H1 (cell line): ENCODE results near the gene SNX32. TPM values are rescaled to one million over a fixed set of nuclear protein-coding genes. Genes with fewer than 3 reads are reported as not detected.

Experiments used
- CTCF ChIA-PET: fragments of 300-600 bp; sonication (Branson Sonifier 250); formaldehyde crosslinking; loops from one replicate; lab custom pipeline; 2021; ENCODE audit not compliant: partially characterized antibody; lab: Charles Lee
- POLR2A ChIA-PET: fragments of 300-600 bp; sonication (Branson Sonifier 250); formaldehyde crosslinking; loops from one replicate; lab custom pipeline; 2021; ENCODE audit warnings: inconsistent platforms; ENCODE audit not compliant: partially characterized antibody; lab: Charles Lee
- DNase-seq, 2 experiments: peaks; one replicate each; pipeline versions ENCODE4 v3.0.0 to v3.0.0-alpha.2; 2010 to 2022; ENCODE audit warnings: low spot score in 2 of 2, low read depth in 1 of 2, mixed read lengths in 1 of 2
- FAIRE-seq: peaks from 2 replicates; lab custom pipeline; 2011; peaks lifted over from hg19 to GRCh38; lab: Jason Lieb, UNC
- H2AFZ ChIP-seq: 2 replicates; pipeline ENCODE4 v1.8.1; 2012; ENCODE audit warnings: low read length, inconsistent platforms
- H2AK5ac ChIP-seq: 2 replicates; pipeline ENCODE4 v1.6.1; 2013; ENCODE audit warnings: low read depth, low read length
- H2BK120ac ChIP-seq: replicated peaks from 2 replicates; pipeline ENCODE3; 2013; ENCODE audit warnings: low read depth, low read length, inconsistent platforms
- H2BK12ac ChIP-seq: 2 replicates; pipeline ENCODE4 v1.6.1; 2013; ENCODE audit warnings: low read depth, low read length
- H2BK15ac ChIP-seq: 2 replicates; pipeline ENCODE4 v1.6.1; 2013; ENCODE audit warnings: low read length
- H2BK20ac ChIP-seq: 2 replicates; pipeline ENCODE4 v1.6.1; 2013; ENCODE audit warnings: low read length
- H2BK5ac ChIP-seq: 2 replicates; pipeline ENCODE4 v1.6.1; 2013; ENCODE audit warnings: low read depth, low read length
- H3K14ac ChIP-seq: 2 replicates; pipeline ENCODE4 v1.6.1; 2013; ENCODE audit warnings: inconsistent platforms; ENCODE audit not compliant: insufficient read length
- H3K18ac ChIP-seq: 2 replicates; pipeline ENCODE4 v1.6.1; 2013; ENCODE audit warnings: low read length; ENCODE audit errors: extremely low read depth
- H3K23ac ChIP-seq: 2 replicates; pipeline ENCODE4 v1.6.1; 2013; ENCODE audit warnings: inconsistent platforms; ENCODE audit not compliant: insufficient read length
- H3K23me2 ChIP-seq: 2 replicates; pipeline ENCODE4 v1.6.1; 2013; ENCODE audit warnings: low read depth, low read length
- H3K27ac ChIP-seq: 2 replicates; pipeline ENCODE4 v1.6.1; 2011; ENCODE audit warnings: low read depth, low read length, inconsistent platforms
- H3K27me3 ChIP-seq, 4 experiments: replicated peaks in 1 of 4; 1 replicate in 1 of 4; 2 replicates in 3 of 4; pipeline versions ENCODE4 v1.6.1 to v1.8.1; 2011 to 2013; ENCODE audit warnings: low read length in 3 of 4, mild to moderate bottlenecking in 3 of 4, inconsistent platforms in 2 of 4, mixed read lengths in 2 of 4, moderate library complexity in 1 of 4; ENCODE audit not compliant: control insufficient read depth in 3 of 4, insufficient read depth in 3 of 4; ENCODE audit errors: extremely low read depth in 1 of 4
- H3K36me3 ChIP-seq, 4 experiments: 2 replicates each; pipeline versions ENCODE4 v1.6.1 to v1.8.1; 2011 to 2013; ENCODE audit warnings: mild to moderate bottlenecking in 4 of 4, low read length in 3 of 4, moderate library complexity in 2 of 4, control low read depth in 1 of 4, inconsistent platforms in 1 of 4; ENCODE audit not compliant: insufficient read depth in 4 of 4, control insufficient read depth in 2 of 4
- H3K4ac ChIP-seq: replicated peaks from 2 replicates; pipeline ENCODE3; 2013; ENCODE audit warnings: low read length, low read depth, mixed read lengths, inconsistent platforms; ENCODE audit not compliant: insufficient read length
- H3K4me1 ChIP-seq, 4 experiments: replicated peaks in 1 of 4; 1 replicate in 1 of 4; 2 replicates in 3 of 4; pipeline versions ENCODE4 v1.6.1 to v1.8.1; 2011 to 2013; ENCODE audit warnings: low read length in 3 of 4, inconsistent platforms in 2 of 4, mixed read lengths in 1 of 4; ENCODE audit not compliant: insufficient read depth in 4 of 4, control insufficient read depth in 3 of 4
- H3K4me2 ChIP-seq, 2 experiments: 2 replicates each; pipeline versions ENCODE4 v1.6.1 to v1.8.1; 2011 to 2013; ENCODE audit warnings: low read depth in 2 of 2, low read length in 2 of 2, control low read depth in 1 of 2, inconsistent platforms in 1 of 2, mild to moderate bottlenecking in 1 of 2; ENCODE audit not compliant: insufficient read depth in 1 of 2
- H3K4me3 ChIP-seq, 4 experiments: fragments of 200-600, 300-600 bp in 1 of 4; sonication (generic), shearing (Covaris generic), sonication (Bioruptor Twin) in 1 of 4; 2 replicates each; pipeline versions ENCODE4 v1.5.1 to v1.8.1; 2011 to 2016; ENCODE audit warnings: low read length in 4 of 4, low read depth in 3 of 4, control low read depth in 2 of 4, inconsistent platforms in 2 of 4, mild to moderate bottlenecking in 2 of 4, mixed read lengths in 1 of 4, moderate library complexity in 1 of 4; ENCODE audit not compliant: insufficient read depth in 2 of 4; ENCODE audit errors: extremely low read depth in 1 of 4
- H3K56ac ChIP-seq: replicated peaks from 2 replicates; pipeline ENCODE3; 2013; ENCODE audit warnings: low read depth, mild to moderate bottlenecking, mixed read lengths, low read length, inconsistent platforms; ENCODE audit not compliant: insufficient read length
- H3K79me1 ChIP-seq: 2 replicates; pipeline ENCODE4 v1.6.1; 2013; ENCODE audit warnings: low read depth, low read length, control low read depth
- H3K79me2 ChIP-seq, 2 experiments: 2 replicates each; pipeline versions ENCODE4 v1.6.1 to v1.8.1; 2012 to 2013; ENCODE audit warnings: low read length in 2 of 2, mild to moderate bottlenecking in 2 of 2, inconsistent platforms in 1 of 2; ENCODE audit not compliant: insufficient read depth in 2 of 2, control insufficient read depth in 1 of 2
- H3K9ac ChIP-seq, 4 experiments: replicated peaks in 1 of 4; 1 replicate in 1 of 4; 2 replicates in 3 of 4; pipeline versions ENCODE4 v1.6.1 to v1.8.1; 2011 to 2013; ENCODE audit warnings: low read depth in 3 of 4, low read length in 3 of 4, control low read depth in 2 of 4, mild to moderate bottlenecking in 2 of 4, moderate library complexity in 2 of 4, inconsistent platforms in 1 of 4; ENCODE audit errors: extremely low read depth in 1 of 4
- H3K9me3 ChIP-seq, 2 experiments: 2 replicates each; pipeline versions ENCODE4 v1.6.1 to v1.8.1; 2012 to 2013; ENCODE audit warnings: mild to moderate bottlenecking in 2 of 2, moderate library complexity in 2 of 2, control low read depth in 1 of 2, inconsistent platforms in 1 of 2, low read depth in 1 of 2, low read length in 1 of 2, mixed read lengths in 1 of 2; ENCODE audit not compliant: insufficient read depth in 2 of 2
- H4K20me1 ChIP-seq, 2 experiments: replicated peaks in 1 of 2; 2 replicates each; pipeline versions ENCODE3 to v1.8.1; 2011 to 2013; ENCODE audit warnings: inconsistent platforms in 2 of 2, low read length in 2 of 2, mild to moderate bottlenecking in 1 of 2; ENCODE audit not compliant: insufficient read depth in 2 of 2, control insufficient read depth in 1 of 2
- H4K5ac ChIP-seq: 2 replicates; pipeline ENCODE4 v1.6.1; 2013; ENCODE audit warnings: low read length, low read depth, mixed read lengths, inconsistent platforms; ENCODE audit not compliant: insufficient read length
- H4K8ac ChIP-seq: 2 replicates; pipeline ENCODE4 v1.8.0; 2013; ENCODE audit warnings: mild to moderate bottlenecking, moderate library complexity, low read length, inconsistent platforms; ENCODE audit not compliant: insufficient read depth; ENCODE audit errors: extremely low read depth
- H4K91ac ChIP-seq: replicated peaks from 2 replicates; pipeline ENCODE3; 2013; ENCODE audit warnings: low read length, mixed read lengths, inconsistent platforms; ENCODE audit not compliant: insufficient read length
- CBX5 ChIP-seq: fragments of 300-800, 300-1000 bp; sonication (generic); IDR thresholded peaks from 2 replicates; pipeline ENCODE4 v1.7.1; 2016; ENCODE audit warnings: antibody characterized with exemption, low read length, low read depth
- CHD2 ChIP-seq: IDR thresholded peaks from 2 replicates; pipeline ENCODE4 v1.6.1; 2012; ENCODE audit warnings: low read length, improper control_type of control experiment
- EGR1 ChIP-seq: IDR thresholded peaks from 2 replicates; pipeline ENCODE4 v1.6.1; 2011; ENCODE audit warnings: low read depth, low read length, borderline replicate concordance
- EP300 ChIP-seq, 2 experiments: IDR thresholded peaks; 1 replicate in 1 of 2; 2 replicates in 1 of 2; pipeline ENCODE4 v1.6.1; 2011 to 2012; ENCODE audit warnings: low read depth in 2 of 2, low read length in 2 of 2, mild to moderate bottlenecking in 2 of 2, borderline replicate concordance in 1 of 2, inconsistent platforms in 1 of 2, moderate library complexity in 1 of 2
- EZH2 ChIP-seq: fragments of 200-600 bp; sonication (generic); IDR thresholded peaks from 2 replicates; pipeline ENCODE4 v1.7.1; 2012; ENCODE audit warnings: low read depth, mild to moderate bottlenecking, moderate library complexity, low read length, inconsistent platforms; ENCODE audit not compliant: severe bottlenecking
- FOSL1 ChIP-seq: IDR thresholded peaks from 2 replicates; pipeline ENCODE4 v1.6.1; 2011; ENCODE audit warnings: mild to moderate bottlenecking, low read depth, low read length, moderate library complexity; ENCODE audit not compliant: insufficient read depth
- GABPA ChIP-seq: IDR thresholded peaks from 2 replicates; pipeline ENCODE4 v1.6.1; 2011; ENCODE audit warnings: mild to moderate bottlenecking, low read length, moderate library complexity, borderline replicate concordance; ENCODE audit not compliant: insufficient read depth
- RBBP5 ChIP-seq: IDR thresholded peaks from 2 replicates; pipeline ENCODE4 v1.7.1; 2012; ENCODE audit warnings: low read depth, mild to moderate bottlenecking, inconsistent platforms, low read length, moderate library complexity, borderline replicate concordance
- RXRA ChIP-seq: IDR thresholded peaks from 2 replicates; pipeline ENCODE4 v1.6.1; 2011; ENCODE audit warnings: low read depth, mild to moderate bottlenecking, low read length, moderate library complexity; ENCODE audit not compliant: insufficient read depth
- SP2 ChIP-seq: IDR thresholded peaks from 2 replicates; pipeline ENCODE4 v1.6.1; 2012; ENCODE audit warnings: mild to moderate bottlenecking, low read length, inconsistent platforms
- USF2 ChIP-seq: IDR thresholded peaks from 2 replicates; pipeline ENCODE4 v1.6.1; 2011; ENCODE audit warnings: low read length, improper control_type of control experiment
- YY1 ChIP-seq: IDR thresholded peaks from 2 replicates; pipeline ENCODE4 v1.6.1; 2011; ENCODE audit warnings: low read depth, mild to moderate bottlenecking, low read length
- ZNF274 ChIP-seq: IDR thresholded peaks from 2 replicates; pipeline ENCODE4 v1.7.0; 2012; ENCODE audit warnings: low read length, borderline replicate concordance; ENCODE audit errors: extremely low read depth
- WGBS, 2 experiments: shearing (Covaris generic) in 1 of 2; methylation state at CpG; one replicate each; pipeline versions ENCODE4 v1.1.6 to v1.1.7; 2013 to 2015; ENCODE audit warnings: low lambda C conversion rate in 2 of 2, mixed read lengths in 2 of 2, inconsistent platforms in 1 of 2, low coverage in 1 of 2, missing lambda C conversion rate in 1 of 2; ENCODE audit not compliant: insufficient replicate concordance in 2 of 2, insufficient coverage in 1 of 2, insufficient read length in 1 of 2; ENCODE audit errors: extremely low coverage in 1 of 2, missing lambda C conversion rate in 1 of 2; 5-methylcytosine and 5-hydroxymethylcytosine counted together
- polyA plus RNA-seq, 7 experiments: library from polyadenylated mRNA; depleted of rRNA in 3 of 7; stranded (reverse) in 5 of 7; unstranded in 2 of 7; fragments of >200 nt in 5 of 7; fragments of 200-250 nt in 2 of 7; gene quantifications; 1 replicate in 5 of 7; 2 replicates in 1 of 7; 4 replicates in 1 of 7; pipeline versions ENCODE4 v1.2.1 to v1.2.3, GENCODE V29; 2011 to 2013; ENCODE audit warnings: missing spikeins in 2 of 7, mixed read lengths in 2 of 7
- total RNA-seq: library from RNA; stranded (reverse); fragmentation: NEBNext Ultra II Directional; extraction: Animal tissue kit (Norgen Biotek cat#: 25700); gene quantifications from 2 replicates; pipeline ENCODE4 v1.2.1, GENCODE V29; 2021

The SNX32 gene
- total and polyA plus RNA-seq, 2 of the 8 experiments (the other 6 are each of a cell fraction or from before 2014, with no cell fraction given) = 0.76 to 2.2 TPM

- H3K14ac ChIP-seq = no peak overlapping the region
- no peak for DNase-seq
- no peak overlapping the region for H3K4ac ChIP-seq
- no peak overlapping the region for H3K18ac ChIP-seq
- WGBS, 2 experiments = 95% methylated on average over 4 of the region's 4 CpGs; no CpG with 5 or more reads in 1 of the 2 experiments
- H3K4me2 ChIP-seq = no peak overlapping the region
- no peak overlapping the region for H2AFZ ChIP-seq
- H2BK15ac ChIP-seq = no peak overlapping the region
- no peaks in the 10 kb centered on the region for H3K27me3 ChIP-seq
- no peak overlapping the region for H3K27ac ChIP-seq
- no peaks in the 10 kb centered on the region for H3K79me2 ChIP-seq
- H3K23ac ChIP-seq = no peak overlapping the region
- no peaks in the 10 kb centered on the region for H3K9me3 ChIP-seq
- H3K23me2 ChIP-seq = no peaks in the 10 kb centered on the region
- no peak overlapping the region for H2BK120ac ChIP-seq
- no peaks in the 10 kb centered on the region for H3K79me1 ChIP-seq
- H2AK5ac ChIP-seq = no peak overlapping the region
- H2BK12ac ChIP-seq = no peak overlapping the region
- no peak overlapping the region for H3K4me3 ChIP-seq
- no peaks in the 10 kb centered on the region for H3K4me1 ChIP-seq
- H2BK20ac ChIP-seq = no peak overlapping the region
- H3K56ac ChIP-seq = no peak overlapping the region
- ChIA-PET CTCF (interaction anchor here (1.9 to 15.2 kb wide), 3 partner anchors 9 to 43 kb away, joined by 7 to 283 read pairs (median 48); partner anchors contain the start of genes CCDC85B, CTSW, FIBP and SNX32), POLR2A (interaction anchor here (1.5 to 38.3 kb wide), 2 partner anchors 9 to 33 kb away, joined by 5 to 1071 read pairs; partner anchors contain the start of genes CCDC85B, CFL1, CTSW and EFEMP2)
- no peaks in the 10 kb centered on the region for H4K20me1 ChIP-seq
- H4K5ac ChIP-seq = no peak overlapping the region
- H3K36me3 ChIP-seq = no peaks in the 10 kb centered on the region
- H4K8ac ChIP-seq = no peak overlapping the region
- no peak overlapping the region for H3K9ac ChIP-seq
- no peak for FAIRE-seq
- H4K91ac ChIP-seq = no peak overlapping the region
- H2BK5ac ChIP-seq = no peak overlapping the region
- TF ChIP-seq SP2 = no peak
- no peak for TF ChIP-seq FOSL1
- TF ChIP-seq EP300 (IDR thresholded peaks at IDR 0.05; ENCODE audit: borderline replicate concordance in 1 of 2, low read depth in 2 of 2, low read length in 2 of 2) = no peak
- TF ChIP-seq CHD2 = no peak
- TF ChIP-seq EGR1 = no peak
- no peak for TF ChIP-seq GABPA
- TF ChIP-seq RBBP5 = no peak
- no peak for TF ChIP-seq RXRA
- TF ChIP-seq ZNF274 = no peak
- no peak for TF ChIP-seq EZH2
- no peak for TF ChIP-seq CBX5
- no peak for TF ChIP-seq USF2
- no peak for TF ChIP-seq YY1
These were observed 8.4 kb downstream of the SNX32 start for GRCh38 chr11:65842144-65842543.
